Ovary (tissue), 3 donors: ENCODE data around the gene ESPN.

Source experiments
- EP300 ChIP-seq: sonication (generic); formaldehyde crosslinking; IDR thresholded peaks from one replicate; pipeline ENCODE4 v1.6.1; 2017; ENCODE audit warnings: antibody characterized with exemption
- POLR2A ChIP-seq: fragments of 450-650 bp; IDR thresholded peaks from one replicate; pipeline ENCODE4 v1.6.1; 2017; ENCODE audit warnings: antibody characterized with exemption, mild to moderate bottlenecking, moderate library complexity
- TF ChIP-seq, protein P1 (sequence below), 3 donors: fragments of 450-650 bp in 2 of 3; fragments of 200-600 bp in 1 of 3; IDR thresholded peaks; one replicate each; pipeline versions ENCODE4 v1.5.1 to v1.8.0; 2016 to 2022; ENCODE audit warnings: antibody characterized with exemption in 3 of 3, mild to moderate bottlenecking in 1 of 3
- donor health status: DM: no; HTN: no; CAD: no.

DNA sequence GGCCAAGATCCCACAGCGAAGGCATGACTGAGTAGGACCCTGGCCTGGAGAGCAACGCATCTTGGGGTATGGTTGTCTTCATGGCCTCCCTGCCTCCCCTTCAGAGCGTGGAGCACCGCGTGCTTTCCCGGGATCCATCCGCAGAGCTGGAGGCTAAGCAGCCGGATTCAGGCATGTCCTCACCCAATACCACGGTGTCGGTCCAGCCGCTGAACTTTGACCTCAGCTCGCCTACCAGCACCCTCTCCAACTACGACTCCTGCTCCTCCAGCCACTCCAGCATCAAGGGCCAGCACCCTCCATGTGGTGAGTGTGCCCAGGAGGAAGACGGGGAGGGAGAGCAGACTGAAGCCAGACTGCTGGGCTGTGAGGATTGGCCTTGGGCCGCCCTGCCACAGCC lies 19.8 kb downstream of the ESPN start:
- TF ChIP-seq, protein P1, sequence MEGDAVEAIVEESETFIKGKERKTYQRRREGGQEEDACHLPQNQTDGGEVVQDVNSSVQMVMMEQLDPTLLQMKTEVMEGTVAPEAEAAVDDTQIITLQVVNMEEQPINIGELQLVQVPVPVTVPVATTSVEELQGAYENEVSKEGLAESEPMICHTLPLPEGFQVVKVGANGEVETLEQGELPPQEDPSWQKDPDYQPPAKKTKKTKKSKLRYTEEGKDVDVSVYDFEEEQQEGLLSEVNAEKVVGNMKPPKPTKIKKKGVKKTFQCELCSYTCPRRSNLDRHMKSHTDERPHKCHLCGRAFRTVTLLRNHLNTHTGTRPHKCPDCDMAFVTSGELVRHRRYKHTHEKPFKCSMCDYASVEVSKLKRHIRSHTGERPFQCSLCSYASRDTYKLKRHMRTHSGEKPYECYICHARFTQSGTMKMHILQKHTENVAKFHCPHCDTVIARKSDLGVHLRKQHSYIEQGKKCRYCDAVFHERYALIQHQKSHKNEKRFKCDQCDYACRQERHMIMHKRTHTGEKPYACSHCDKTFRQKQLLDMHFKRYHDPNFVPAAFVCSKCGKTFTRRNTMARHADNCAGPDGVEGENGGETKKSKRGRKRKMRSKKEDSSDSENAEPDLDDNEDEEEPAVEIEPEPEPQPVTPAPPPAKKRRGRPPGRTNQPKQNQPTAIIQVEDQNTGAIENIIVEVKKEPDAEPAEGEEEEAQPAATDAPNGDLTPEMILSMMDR (IDR thresholded peaks at IDR 0.05): no peak
- TF ChIP-seq POLR2A (no peak), EP300 (no peak)
